NOMO-1 treated with dmso at 0.1 percent for 144 hours (cell line): ENCODE results near the gene STH.

Source experiments
- DNase-seq: peaks from one replicate; lab custom pipeline; 2025; ENCODE audit not compliant: unreplicated experiment; lab: John Stamatoyannopoulos, UW

STH gene

GRCh38 chr17:45966606-45967280 lies 32.3 kb upstream of the STH start:
- DNase-seq = no peak

- DNase-seq = no peak
Observed at GRCh38 chr17:45967378-45967777, 31.7 kb upstream of the STH start.

DNA sequence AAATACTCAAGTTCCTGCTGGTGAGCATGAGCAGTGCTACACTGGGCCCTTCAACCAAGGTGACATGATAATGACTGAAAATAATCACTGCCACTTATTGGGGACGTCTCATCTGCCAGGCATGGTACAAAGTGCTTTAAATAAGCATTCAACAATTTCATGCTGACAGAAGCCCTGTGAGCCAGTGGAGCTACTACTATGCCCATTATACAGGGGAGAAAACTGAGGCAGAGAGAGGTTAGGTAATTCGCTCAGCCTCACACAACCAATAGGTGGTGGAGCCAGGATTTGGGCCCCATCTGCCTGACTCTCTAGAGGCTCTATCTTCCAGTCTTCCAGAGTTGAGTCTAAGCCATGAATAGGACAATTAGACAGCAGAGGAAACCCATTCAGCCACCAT lies 30.3 kb upstream of the STH start:
- DNase-seq = no peak

- no peak for DNase-seq
Observed at GRCh38 chr17:45969726-45970125, 29.3 kb upstream of the STH start.

GRCh38 chr17:45970659-45971058 lies 28.4 kb upstream of the STH start:
- DNase-seq = no peak

- no peak for DNase-seq
Observed at GRCh38 chr17:45971698-45972141, 27.3 kb upstream of the STH start.

DNA sequence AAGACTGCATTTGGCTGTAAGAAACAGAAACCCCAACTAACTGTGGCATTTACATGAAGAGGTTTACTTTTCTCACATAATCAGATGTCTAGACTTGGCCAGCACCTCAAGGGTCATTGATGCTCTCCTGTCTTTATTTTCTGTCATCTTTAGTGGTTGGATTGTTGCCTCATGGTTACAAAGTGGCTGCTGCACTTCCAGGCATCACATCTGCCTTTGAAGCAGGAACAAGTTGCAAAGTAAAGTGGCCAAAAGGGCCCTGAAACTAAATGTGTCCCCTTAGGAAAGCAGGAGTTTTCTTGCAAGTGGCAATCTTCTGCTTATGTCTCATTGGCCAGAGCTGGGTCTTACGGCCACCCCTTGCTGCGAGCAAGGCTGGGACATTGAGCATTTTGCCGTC lies 26.5 kb upstream of the STH start:
- no peak for DNase-seq

DNA sequence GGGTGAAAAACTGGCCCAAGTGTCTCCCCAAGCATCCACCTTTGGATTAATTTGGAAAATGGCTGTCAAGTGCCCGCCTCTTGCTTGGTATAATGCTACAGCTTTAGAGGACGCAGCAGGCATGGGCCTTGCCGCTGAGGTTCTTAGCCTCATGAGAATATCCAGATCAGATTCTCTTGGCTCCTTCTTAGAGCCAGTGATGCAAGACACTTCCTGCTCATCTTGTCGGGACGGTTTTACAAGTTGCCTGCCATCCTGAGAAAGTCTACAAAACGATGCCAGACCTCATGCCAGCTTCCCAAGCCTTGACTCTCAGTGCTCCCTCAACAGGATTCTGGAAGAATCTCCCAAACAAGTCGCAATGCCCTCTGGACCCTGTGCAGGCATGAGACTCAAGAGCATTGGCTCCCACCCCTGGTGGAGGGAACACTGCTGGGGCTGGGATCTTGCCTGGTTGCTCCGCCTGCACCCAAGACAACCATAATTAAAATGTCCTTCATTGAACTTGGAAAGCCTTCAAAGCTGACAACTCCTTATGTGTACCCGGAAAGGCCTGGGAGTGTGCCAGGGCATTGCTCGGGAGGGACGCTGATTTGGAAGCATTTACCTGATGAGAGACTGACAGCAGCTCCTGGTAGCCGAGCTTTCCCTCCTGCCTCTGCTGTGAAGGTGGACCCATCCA lies 25.8 kb upstream of the STH start:
- no peak for DNase-seq

DNA sequence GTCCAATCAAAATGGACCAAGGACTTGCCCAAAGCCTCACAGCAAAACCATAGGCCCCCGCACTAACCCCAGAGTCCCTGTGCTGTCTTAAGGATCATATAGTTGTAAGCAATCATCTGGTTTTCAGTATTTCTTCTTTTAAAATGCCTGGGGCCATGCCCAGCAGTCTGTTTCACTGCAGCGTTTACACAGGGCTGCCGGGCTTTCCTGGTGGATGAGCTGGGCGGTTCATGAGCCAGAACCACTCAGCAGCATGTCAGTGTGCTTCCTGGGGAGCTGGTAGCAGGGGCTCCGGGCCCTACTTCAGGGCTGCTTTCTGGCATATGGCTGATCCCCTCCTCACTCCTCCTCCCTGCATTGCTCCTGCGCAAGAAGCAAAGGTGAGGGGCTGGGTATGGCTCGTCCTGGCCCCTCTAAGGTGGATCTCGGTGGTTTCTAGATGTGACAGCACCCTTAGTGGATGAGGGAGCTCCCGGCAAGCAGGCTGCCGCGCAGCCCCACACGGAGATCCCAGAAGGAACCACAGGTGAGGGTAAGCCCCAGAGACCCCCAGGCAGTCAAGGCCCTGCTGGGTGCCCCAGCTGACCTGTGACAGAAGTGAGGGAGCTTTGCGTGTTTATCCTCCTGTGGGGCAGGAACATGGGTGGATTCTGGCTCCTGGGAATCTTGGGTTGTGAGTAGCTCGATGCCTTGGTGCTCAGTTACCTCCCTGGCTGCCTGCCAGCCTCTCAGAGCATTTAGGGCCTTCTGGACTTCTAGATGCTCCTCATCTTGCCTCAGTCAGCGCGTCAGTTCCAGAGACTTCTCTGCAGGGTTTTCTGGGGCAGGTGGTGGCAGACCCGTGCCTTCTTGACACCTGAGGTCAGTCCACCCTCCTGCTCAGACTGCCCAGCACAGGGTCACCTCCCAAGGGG lies 24.8 kb upstream of the STH start:
- DNase-seq = no peak

DNA sequence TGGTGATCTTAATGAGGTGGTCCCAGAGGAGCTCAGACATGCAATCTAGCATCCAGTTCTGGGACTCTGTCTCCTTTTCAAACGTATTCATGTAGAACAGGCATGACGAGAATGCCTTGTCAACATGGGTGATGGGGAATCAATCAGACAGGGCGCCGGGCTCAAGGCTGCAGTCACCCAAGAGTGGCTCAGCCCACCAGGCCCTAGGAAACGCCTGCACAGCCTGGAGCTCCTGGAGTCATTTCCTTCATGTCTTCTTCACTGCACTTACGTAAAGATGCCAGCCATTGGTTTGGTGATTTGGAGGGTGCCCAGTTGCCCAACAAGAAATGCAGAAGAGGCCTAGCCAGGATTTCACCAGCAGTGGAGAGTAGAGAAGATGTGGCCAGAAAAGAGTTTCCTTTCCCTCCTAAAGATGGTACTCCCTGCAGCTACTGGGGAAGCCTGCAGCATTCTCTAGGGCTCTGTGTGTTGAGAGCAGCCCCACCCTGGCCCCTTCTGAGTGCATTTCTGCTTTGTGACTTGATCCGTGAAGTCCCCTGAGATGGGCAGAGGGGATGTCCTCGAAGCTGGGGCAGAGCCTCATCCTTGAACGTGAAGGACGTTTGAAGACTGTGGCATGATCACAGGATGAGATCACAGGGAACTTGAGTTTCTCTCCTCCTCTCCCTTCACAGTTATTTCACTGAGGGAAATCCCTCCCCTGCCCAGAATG lies 24.0 kb upstream of the STH start:
- DNase-seq = no peak

- DNase-seq = no peak
Observed at GRCh38 chr17:45975640-45976295, 23.3 kb upstream of the STH start.

GRCh38 chr17:45976391-45976754 lies 22.7 kb upstream of the STH start:
- no peak for DNase-seq

DNA sequence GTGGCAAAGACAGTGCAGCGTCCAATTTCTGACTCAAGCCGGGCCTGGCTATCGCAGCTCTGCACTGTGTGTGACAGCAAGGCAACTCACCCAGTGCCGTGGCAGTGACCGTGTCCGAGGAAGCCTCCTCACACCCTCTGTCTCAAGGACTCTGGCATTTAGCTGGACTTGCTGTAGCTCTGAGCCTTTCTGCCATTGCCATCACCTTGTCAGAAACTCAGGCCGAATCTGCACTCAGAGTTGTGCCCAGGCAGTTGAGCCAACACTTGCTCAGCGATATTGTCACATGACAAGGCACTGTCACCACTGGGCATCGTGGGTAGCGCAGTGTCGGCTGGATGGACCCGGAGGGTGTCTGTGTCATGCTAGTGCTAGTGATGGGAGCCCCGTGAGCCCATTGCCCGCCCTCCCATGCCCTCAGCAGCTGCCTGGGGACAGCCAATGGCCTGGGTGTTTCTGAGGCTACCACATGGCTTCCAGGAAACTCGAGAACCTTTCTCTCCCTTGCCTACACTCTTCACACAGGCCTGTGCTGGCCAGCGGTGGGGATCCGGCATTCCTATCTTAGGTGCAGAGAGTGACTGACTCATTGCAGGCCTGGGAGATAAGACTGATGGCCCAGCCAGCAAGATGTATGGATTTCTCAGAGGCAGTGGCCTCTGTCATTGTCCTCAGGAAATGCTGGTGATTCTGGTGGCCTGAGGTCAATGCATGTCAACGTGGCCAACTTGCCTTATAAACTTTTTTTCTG lies 22.1 kb upstream of the STH start:
- no peak for DNase-seq

GRCh38 chr17:45977506-45977824 lies 21.6 kb upstream of the STH start:
- DNase-seq = no peak

GRCh38 chr17:45977976-45978626 lies 20.9 kb upstream of the STH start:
- DNase-seq = no peak

- no peak for DNase-seq
Observed at GRCh38 chr17:45979137-45979536, 19.9 kb upstream of the STH start.

DNA sequence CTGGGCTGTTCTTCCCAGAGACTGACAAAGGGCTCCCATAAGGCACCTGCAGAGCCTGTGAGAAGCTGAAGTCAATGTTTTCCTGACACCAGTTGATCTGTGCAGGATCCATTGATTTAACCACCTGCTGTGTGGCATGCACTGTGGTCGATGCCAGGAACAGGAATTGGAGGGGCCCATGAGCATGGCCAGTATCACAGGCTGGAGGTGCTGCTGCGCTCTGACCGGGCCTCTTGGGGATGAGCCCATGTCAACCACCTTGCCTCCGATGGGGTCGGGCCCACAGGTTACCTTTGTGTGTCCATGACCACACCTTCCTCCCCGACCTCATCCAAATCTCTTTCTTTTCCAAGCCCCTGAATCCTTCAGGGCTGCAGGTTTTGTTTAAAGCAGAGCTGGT lies 18.2 kb upstream of the STH start:
- DNase-seq = no peak

DNA sequence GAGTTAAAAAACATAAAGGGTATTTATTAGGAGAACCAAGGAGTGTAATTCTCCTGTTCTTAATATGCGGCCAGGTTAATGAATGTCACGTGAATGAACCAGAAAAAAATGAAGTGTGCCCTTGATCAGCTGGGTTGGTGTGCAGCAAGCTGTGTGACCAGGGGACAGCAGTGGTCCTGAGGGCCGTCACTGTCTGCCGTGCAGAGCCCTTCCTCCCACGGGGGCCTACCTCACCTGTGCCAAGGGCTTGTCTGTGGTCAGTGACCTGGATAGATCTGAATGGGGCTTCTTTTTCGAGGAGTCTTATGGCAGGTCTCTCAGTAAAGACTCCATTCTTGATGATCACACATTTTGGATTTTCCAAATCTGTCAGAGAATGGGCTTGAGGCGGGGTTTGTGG lies 17.7 kb upstream of the STH start:
- DNase-seq = no peak

- no peak for DNase-seq
Observed at GRCh38 chr17:45982791-45983613, 16.0 kb upstream of the STH start.
